ENCODE measurements around the gene CRYM. TPM values are rescaled to one million over a fixed set of nuclear protein-coding genes. Genes with fewer than 3 reads are reported as not detected.
A peak's percentile ranks its signal among the peaks of the same experiment; 100 is the strongest.

Gene CRYM
- total and polyA plus RNA-seq, 10 of the 15 experiments (the other 5 are each of a cell fraction or from before 2014, with no cell fraction given): 0.30 to 6.1 (median 3.9) TPM

DNA sequence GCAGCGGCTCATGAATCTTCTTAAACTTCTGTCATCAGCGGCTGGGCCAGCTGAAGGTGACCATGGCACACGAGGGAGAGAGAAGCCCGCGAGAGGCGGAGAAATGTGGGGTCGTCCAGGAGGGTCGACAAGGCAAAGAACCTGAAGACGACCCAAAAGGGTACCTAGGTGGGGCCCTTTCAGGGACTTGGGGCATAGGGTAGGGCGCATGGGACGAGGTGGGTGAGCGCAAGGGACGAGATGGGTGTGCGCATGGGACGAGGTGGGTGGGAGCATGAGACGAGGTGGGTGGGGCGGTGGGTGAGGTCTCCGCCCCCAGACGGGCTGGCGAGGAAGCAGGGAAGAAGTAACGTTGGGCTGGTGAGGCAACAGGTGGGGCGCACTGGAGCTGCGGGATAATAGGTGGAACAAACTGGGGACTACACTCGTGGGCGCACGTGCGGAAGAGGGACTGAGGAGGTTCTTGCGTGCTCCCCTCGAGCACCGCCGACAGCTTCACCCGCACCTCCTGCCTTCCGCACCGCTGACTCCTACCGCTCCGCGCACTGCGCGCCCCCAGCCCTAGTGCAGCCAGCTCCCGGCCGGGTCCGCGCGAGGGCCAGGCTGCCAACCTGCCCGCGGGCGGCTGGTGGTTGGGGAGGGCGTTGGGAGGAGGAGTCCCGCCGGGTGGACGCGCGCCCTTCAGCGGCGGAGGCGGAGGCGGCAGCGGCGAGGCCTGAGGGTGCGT, 23.2 kb upstream of the CRYM start (continued):
- TF ChIP-seq BRCA1 (IDR thresholded peaks at IDR 0.05; ENCODE audit: low read depth, low read length): no peak
- TF ChIP-seq EGR1 (IDR thresholded peaks at IDR 0.05; ENCODE audit: borderline replicate concordance in 1 of 2, low read depth in 2 of 2, low read length in 2 of 2): no peak
- no peak for TF ChIP-seq KLF5 (IDR thresholded peaks at IDR 0.05; ENCODE audit: partially characterized antibody)
- TF ChIP-seq NFYA (IDR thresholded peaks at IDR 0.05; ENCODE audit: borderline replicate concordance, low read depth, low read length): no peak
- TF ChIP-seq NFXL1 (IDR thresholded peaks at IDR 0.05; ENCODE audit: borderline replicate concordance): peak; percentile 94
- TF ChIP-seq FOXM1 (IDR thresholded peaks at IDR 0.05; ENCODE audit: low read depth, low read length): no peak
- peak; percentile 91 for TF ChIP-seq IKZF1 (conservative IDR thresholded peaks at IDR 0.05)
- TF ChIP-seq, protein P1, sequence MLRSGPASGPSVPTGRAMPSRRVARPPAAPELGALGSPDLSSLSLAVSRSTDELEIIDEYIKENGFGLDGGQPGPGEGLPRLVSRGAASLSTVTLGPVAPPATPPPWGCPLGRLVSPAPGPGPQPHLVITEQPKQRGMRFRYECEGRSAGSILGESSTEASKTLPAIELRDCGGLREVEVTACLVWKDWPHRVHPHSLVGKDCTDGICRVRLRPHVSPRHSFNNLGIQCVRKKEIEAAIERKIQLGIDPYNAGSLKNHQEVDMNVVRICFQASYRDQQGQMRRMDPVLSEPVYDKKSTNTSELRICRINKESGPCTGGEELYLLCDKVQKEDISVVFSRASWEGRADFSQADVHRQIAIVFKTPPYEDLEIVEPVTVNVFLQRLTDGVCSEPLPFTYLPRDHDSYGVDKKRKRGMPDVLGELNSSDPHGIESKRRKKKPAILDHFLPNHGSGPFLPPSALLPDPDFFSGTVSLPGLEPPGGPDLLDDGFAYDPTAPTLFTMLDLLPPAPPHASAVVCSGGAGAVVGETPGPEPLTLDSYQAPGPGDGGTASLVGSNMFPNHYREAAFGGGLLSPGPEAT (IDR thresholded peaks at IDR 0.05; ENCODE audit: low read depth): no peak
- TF ChIP-seq NFYB (IDR thresholded peaks at IDR 0.05; ENCODE audit: insufficient read depth, low read depth, low read length): no peak
- TF ChIP-seq CREM (IDR thresholded peaks at IDR 0.05; ENCODE audit: low read depth): no peak
- TF ChIP-seq TCF3 (IDR thresholded peaks at IDR 0.05; ENCODE audit: borderline replicate concordance, insufficient read depth, low read depth, low read length): no peak
- TF ChIP-seq CHD4 (IDR thresholded peaks at IDR 0.05): no peak
- TF ChIP-seq, protein P2, sequence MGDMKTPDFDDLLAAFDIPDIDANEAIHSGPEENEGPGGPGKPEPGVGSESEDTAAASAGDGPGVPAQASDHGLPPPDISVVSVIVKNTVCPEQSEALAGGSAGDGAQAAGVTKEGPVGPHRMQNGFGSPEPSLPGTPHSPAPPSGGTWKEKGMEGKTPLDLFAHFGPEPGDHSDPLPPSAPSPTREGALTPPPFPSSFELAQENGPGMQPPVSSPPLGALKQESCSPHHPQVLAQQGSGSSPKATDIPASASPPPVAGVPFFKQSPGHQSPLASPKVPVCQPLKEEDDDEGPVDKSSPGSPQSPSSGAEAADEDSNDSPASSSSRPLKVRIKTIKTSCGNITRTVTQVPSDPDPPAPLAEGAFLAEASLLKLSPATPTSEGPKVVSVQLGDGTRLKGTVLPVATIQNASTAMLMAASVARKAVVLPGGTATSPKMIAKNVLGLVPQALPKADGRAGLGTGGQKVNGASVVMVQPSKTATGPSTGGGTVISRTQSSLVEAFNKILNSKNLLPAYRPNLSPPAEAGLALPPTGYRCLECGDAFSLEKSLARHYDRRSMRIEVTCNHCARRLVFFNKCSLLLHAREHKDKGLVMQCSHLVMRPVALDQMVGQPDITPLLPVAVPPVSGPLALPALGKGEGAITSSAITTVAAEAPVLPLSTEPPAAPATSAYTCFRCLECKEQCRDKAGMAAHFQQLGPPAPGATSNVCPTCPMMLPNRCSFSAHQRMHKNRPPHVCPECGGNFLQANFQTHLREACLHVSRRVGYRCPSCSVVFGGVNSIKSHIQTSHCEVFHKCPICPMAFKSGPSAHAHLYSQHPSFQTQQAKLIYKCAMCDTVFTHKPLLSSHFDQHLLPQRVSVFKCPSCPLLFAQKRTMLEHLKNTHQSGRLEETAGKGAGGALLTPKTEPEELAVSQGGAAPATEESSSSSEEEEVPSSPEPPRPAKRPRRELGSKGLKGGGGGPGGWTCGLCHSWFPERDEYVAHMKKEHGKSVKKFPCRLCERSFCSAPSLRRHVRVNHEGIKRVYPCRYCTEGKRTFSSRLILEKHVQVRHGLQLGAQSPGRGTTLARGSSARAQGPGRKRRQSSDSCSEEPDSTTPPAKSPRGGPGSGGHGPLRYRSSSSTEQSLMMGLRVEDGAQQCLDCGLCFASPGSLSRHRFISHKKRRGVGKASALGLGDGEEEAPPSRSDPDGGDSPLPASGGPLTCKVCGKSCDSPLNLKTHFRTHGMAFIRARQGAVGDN (IDR thresholded peaks at IDR 0.05): peak; percentile 84; the same call in 1 of the 2 replicates
- no peak for TF ChIP-seq TBL1XR1 (IDR thresholded peaks at IDR 0.05; ENCODE audit: low read depth, low read length)
- no peak for TF ChIP-seq RCOR1 (conservative IDR thresholded peaks at IDR 0.05; ENCODE audit: low read depth, low read length)
- no peak for TF ChIP-seq RFX5 (IDR thresholded peaks at IDR 0.05; ENCODE audit: low read depth, low read length)
- TF ChIP-seq EP300 (IDR thresholded peaks at IDR 0.05; ENCODE audit: borderline replicate concordance in 1 of 2, control insufficient read depth in 1 of 2, low read depth in 2 of 2, low read length in 2 of 2): no peak
- TF ChIP-seq SUPT20H (IDR thresholded peaks at IDR 0.05; ENCODE audit: borderline replicate concordance, control insufficient read depth, low read depth, low read length): no peak
- TF ChIP-seq, protein P3, sequence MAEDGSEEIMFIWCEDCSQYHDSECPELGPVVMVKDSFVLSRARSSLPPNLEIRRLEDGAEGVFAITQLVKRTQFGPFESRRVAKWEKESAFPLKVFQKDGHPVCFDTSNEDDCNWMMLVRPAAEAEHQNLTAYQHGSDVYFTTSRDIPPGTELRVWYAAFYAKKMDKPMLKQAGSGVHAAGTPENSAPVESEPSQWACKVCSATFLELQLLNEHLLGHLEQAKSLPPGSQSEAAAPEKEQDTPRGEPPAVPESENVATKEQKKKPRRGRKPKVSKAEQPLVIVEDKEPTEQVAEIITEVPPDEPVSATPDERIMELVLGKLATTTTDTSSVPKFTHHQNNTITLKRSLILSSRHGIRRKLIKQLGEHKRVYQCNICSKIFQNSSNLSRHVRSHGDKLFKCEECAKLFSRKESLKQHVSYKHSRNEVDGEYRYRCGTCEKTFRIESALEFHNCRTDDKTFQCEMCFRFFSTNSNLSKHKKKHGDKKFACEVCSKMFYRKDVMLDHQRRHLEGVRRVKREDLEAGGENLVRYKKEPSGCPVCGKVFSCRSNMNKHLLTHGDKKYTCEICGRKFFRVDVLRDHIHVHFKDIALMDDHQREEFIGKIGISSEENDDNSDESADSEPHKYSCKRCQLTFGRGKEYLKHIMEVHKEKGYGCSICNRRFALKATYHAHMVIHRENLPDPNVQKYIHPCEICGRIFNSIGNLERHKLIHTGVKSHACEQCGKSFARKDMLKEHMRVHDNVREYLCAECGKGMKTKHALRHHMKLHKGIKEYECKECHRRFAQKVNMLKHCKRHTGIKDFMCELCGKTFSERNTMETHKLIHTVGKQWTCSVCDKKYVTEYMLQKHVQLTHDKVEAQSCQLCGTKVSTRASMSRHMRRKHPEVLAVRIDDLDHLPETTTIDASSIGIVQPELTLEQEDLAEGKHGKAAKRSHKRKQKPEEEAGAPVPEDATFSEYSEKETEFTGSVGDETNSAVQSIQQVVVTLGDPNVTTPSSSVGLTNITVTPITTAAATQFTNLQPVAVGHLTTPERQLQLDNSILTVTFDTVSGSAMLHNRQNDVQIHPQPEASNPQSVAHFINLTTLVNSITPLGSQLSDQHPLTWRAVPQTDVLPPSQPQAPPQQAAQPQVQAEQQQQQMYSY (CRISPR knock-in tag; IDR thresholded peaks at IDR 0.05): no peak
- peak; percentile 33; the same call in 1 of the 2 replicates for TF ChIP-seq NR2F1 (conservative IDR thresholded peaks at IDR 0.05)
- no peak for TF ChIP-seq RBBP5 (conservative IDR thresholded peaks at IDR 0.05)
